GM12873 (cell line): ENCODE measurements around the gene FAM169A.
A peak's percentile ranks its signal among the peaks of the same experiment; 100 is the strongest.

Experiments used
- CTCF ChIP-seq: IDR thresholded peaks from 2 replicates; pipeline ENCODE4 v1.5.1; 2012; ENCODE audit warnings: low read depth, mild to moderate bottlenecking, moderate library complexity, low read length, control low read depth; ENCODE audit not compliant: insufficient read depth; ENCODE audit errors: missing control alignments

The FAM169A gene

DNA sequence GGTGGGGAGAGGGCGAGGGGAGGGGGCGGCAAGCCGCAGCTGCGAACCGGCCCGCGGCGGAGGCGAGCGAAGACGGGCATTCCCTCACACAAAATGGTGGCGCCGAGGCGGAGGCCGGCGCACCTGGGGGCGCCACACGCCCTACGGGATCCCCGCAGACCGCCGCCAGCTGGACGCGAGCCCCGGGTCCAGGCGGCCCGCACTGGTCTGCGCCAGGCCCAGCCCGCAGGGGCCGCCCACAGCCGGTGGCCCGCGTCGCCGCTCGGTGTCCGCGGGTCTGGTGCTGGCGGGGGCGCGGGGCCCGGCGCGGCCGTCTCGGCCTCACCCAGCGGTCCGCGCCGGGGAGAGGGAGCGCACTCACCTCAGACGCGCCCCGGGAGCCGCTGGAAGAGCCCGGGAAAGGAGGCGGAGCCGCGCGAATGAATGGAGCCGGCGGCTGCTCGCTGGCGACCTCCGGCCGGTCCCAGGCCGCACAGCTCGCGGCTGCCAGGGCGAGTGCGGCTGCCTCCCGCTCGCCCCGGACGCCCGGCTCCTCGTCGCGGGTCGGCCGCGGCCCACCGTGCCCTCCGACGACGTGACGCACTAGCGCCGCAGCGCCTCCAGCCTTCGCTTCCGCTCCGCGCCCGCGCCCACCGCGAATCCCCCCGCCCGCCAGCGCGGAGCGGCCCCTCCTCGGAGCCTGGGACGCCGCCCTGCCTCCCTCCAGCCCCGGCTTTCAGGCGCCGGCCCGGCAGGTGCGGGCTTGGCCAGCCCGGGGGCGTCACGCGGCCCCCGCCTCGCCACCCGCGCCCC lies at the start of gene FAM169A:
Gene FAM169A, minus strand, starts transcription at position 584 of the 792 bp plus-strand sequence. CDS start 24,711 bp downstream, outside the sequence.
- no peak for TF ChIP-seq CTCF

DNA sequence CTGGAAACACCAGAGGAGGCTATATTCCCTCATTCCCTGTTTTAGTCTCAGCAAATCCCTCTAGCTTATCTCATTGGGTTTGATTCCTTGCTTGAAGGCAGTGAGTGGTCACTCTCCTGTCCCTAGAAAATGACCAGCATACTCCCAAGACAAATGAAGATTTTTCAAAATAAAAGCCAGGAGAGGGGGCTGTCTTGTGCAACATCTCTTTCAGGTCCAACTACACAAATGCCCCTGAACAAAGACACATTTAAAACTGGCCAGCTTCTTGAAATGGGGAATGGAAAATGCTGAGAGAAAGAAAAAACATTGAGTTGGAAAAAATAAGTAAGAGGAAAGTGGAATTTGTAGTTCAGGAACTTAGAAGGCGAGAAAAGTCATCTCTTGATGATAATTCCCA lies 49.3 kb upstream of the FAM169A start:
- no peak for TF ChIP-seq CTCF

GRCh38 chr5:74903165-74903787 lies 37.1 kb upstream of the FAM169A start:
- TF ChIP-seq CTCF: peak; percentile 51

DNA sequence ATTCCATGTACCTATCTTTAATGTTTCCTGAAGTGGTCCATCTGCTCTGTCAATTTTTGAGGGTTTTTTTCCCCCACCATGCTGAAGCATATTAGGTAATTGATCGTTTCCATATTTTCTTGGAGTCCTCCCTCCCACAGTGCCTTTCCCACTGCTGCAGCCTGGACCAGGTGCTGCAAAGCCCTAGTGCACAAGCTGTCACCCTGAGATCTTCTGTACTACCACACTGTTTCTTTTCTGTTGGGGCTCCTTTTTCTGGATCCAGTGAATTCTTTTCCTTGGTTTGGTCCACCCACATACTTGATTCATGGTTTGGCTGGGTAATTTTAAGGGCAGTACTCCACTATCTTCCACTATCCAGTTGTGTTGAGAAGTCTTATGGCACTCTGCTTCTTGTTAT lies 30.9 kb upstream of the FAM169A start:
- no peak for TF ChIP-seq CTCF

DNA sequence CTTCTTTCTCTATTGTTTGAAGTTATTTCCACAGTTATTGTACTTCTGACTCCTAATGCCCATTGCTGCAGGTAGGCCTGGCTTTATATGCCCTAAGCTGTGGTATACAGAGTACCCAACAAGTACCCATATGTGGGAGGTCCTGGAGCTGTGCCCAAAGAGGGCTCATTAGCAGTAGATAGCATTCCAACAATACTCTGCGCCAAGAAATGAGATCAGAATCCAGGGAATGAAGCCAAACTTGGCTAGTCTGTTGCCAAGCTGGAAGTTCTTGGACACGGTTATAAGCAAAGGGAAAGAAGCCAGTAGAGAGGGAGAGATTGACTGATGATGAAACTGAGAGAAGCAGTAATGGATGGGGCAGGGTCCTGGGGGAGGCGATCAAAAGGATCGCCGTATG lies 29.7 kb upstream of the FAM169A start:
- TF ChIP-seq CTCF: no peak

DNA sequence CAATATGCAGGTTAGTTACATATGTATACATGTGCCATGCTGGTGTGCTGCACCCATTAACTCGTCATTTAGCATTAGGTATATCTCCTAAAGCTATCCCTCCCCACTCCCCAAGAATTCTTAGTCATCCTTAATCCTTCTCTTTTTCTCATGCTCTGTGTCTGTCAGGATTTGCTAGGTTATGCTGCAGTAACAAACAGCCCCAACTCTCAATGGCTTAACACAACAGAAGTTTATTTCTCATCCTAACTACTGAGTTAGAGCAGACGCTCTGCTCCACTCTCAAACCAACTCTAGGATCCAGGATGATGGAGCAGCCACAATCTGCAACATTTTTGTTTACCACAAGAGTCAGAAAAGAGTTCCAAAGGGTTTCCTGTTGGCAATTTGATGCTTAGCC lies 28.2 kb upstream of the FAM169A start:
- no peak for TF ChIP-seq CTCF

- TF ChIP-seq CTCF: no peak
Measured at GRCh38 chr5:74892921-74893320, 26.7 kb upstream of the FAM169A start.
